AG09309 (cell line): ENCODE data around the gene DHX30.

ENCODE experiments used
- DNase-seq: peaks from one replicate; pipeline ENCODE4 v3.0.0-alpha.2; 2010; ENCODE audit warnings: low read depth
- H3K4me3 ChIP-seq: 2 replicates; pipeline ENCODE4 v1.5.1; 2011; ENCODE audit warnings: mild to moderate bottlenecking, low read depth, low read length, moderate library complexity; ENCODE audit not compliant: control insufficient read depth
- TF ChIP-seq, protein P1 (sequence below): IDR thresholded peaks from 2 replicates; pipeline ENCODE4 v1.5.1; 2011; ENCODE audit warnings: mild to moderate bottlenecking, low read depth, low read length, inconsistent platforms; ENCODE audit not compliant: insufficient read depth, control insufficient read depth; ENCODE audit errors: missing control alignments

The DHX30 gene

DNA sequence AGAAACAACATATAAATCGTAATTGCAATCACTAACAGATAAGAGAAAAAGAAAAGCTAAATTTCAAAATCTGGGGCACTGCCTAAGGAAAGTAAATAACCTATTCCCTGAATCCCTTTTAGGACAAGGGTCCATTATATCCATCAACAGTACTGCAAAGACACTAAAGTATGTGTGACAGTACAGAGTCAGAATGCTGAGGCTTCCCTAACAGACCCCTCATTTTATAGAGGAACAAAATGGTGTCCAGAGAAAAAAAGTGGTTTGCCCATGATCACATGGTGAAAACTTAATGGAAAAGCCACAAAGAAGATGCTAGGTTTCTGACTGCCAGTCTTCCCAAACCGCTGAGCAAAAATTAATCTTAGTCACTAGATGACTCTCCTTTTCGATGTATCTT is 93.8 kb downstream of the DHX30 start:
- TF ChIP-seq, protein P1, sequence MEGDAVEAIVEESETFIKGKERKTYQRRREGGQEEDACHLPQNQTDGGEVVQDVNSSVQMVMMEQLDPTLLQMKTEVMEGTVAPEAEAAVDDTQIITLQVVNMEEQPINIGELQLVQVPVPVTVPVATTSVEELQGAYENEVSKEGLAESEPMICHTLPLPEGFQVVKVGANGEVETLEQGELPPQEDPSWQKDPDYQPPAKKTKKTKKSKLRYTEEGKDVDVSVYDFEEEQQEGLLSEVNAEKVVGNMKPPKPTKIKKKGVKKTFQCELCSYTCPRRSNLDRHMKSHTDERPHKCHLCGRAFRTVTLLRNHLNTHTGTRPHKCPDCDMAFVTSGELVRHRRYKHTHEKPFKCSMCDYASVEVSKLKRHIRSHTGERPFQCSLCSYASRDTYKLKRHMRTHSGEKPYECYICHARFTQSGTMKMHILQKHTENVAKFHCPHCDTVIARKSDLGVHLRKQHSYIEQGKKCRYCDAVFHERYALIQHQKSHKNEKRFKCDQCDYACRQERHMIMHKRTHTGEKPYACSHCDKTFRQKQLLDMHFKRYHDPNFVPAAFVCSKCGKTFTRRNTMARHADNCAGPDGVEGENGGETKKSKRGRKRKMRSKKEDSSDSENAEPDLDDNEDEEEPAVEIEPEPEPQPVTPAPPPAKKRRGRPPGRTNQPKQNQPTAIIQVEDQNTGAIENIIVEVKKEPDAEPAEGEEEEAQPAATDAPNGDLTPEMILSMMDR: no peak
- H3K4me3 ChIP-seq: no peak overlapping the region
- DNase-seq: no peak

DNA sequence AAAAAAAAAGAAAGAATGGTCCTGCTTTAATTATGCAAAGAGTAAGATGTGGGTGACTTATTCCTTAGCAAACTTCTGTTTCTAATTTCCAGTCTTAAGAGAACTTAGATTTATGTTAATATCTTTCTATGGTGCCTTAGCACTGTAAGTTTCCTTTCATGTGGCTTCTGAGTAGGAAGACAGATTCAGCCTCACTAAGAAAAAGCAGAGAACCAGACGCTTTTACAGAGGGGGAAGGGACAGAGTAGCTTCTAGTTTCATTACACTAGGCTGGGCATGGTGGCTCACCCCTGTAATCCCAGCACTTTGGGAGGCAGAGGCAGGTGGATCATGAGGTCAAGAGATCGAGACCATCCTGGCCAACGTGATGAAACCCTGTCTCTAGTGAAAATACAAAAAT is 95.0 kb downstream of the DHX30 start:
- H3K4me3 ChIP-seq: no peak overlapping the region
- TF ChIP-seq, protein P1: no peak
- no peak for DNase-seq

DNA sequence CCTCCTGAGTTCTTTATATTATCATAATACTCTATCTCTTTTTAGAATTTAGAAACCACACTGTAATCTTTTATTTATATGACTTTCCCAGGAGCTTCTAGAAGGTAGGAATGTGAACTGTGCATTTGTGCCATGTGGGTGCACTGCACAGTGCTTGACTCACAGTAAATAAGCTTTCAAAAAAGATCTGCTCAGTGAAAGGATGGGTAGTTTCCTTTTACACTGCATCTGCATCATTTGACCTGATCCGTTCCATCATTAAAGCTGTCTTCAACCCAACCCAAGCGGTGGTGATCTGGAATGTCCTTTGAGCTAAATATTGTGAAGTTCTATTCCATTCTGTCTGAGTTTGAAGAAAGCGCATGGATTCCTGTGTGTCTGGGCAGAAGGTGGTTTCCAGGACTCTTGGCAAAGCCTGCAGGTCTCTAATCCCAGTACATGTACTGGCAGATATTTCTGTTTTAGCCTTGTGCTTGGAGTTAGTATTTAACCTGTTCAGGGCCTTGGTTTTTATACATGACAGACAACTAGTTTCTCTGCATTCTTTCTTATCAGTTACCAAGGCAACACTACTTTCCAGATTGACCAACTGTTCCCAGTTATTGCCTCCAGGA is 96.7 kb downstream of the DHX30 start:
- no peak overlapping the region for H3K4me3 ChIP-seq
- DNase-seq: no peak
- TF ChIP-seq, protein P1: no peak
